NB4 (cell line): Measurements from ENCODE around the gene ACSM6.

Experiments
- CTCF ChIP-seq: IDR thresholded peaks from one replicate; pipeline ENCODE4 v1.5.1; 2012; ENCODE audit warnings: low read depth, low read length
- MAX ChIP-seq: IDR thresholded peaks from 2 replicates; pipeline ENCODE4 v1.6.1; 2011; ENCODE audit warnings: low read depth, low read length
- POLR2A ChIP-seq: IDR thresholded peaks from 2 replicates; pipeline ENCODE4 v1.6.1; 2011; ENCODE audit warnings: mild to moderate bottlenecking; ENCODE audit not compliant: insufficient read length; ENCODE audit errors: extremely low read depth

GRCh38 chr10:95208702-95209391, 14.8 kb downstream of the ACSM6 start:
- TF ChIP-seq MAX (no peak), CTCF (no peak), POLR2A (no peak)
